Uterus (tissue), 4 donors: ENCODE results near the gene VMAC. TPM values are rescaled to one million over a fixed set of nuclear protein-coding genes. Genes with fewer than 3 reads are reported as not detected.

ENCODE experiments used
- DNase-seq, 2 donors: peaks; one replicate each; pipeline ENCODE4 v3.0.0-alpha.2; 2019 to 2020
- H3K27ac ChIP-seq, 2 donors: fragments of 200-600 bp; sonication (generic); 1 replicate in 1 of 2; 2 replicates in 1 of 2; pipeline ENCODE4 v1.5.1; 2016 to 2018
- H3K27me3 ChIP-seq, 2 donors: fragments of 200-600 bp; sonication (generic); one replicate each; pipeline ENCODE4 v1.5.1; 2018 to 2019; ENCODE audit warnings: control low read depth in 1 of 2
- H3K36me3 ChIP-seq, 2 donors: fragments of 200-600 bp; sonication (generic); one replicate each; pipeline ENCODE4 v1.5.1; 2019; ENCODE audit warnings: control low read depth in 1 of 2
- H3K4me1 ChIP-seq, 2 donors: fragments of 200-600 bp; sonication (generic); one replicate each; pipeline ENCODE4 v1.5.1; 2018 to 2019; ENCODE audit warnings: control low read depth in 1 of 2
- H3K4me3 ChIP-seq, 2 donors: fragments of 200-600 bp; sonication (generic); 1 replicate in 1 of 2; 2 replicates in 1 of 2; pipeline ENCODE4 v1.5.1; 2018 to 2019; ENCODE audit warnings: mild to moderate bottlenecking in 1 of 2
- H3K9me3 ChIP-seq, 2 donors: fragments of 200-600 bp; sonication (generic); one replicate each; pipeline ENCODE4 v1.5.1; 2019; ENCODE audit warnings: control low read depth in 1 of 2
- POLR2A ChIP-seq, 2 donors: fragments of 450-650 bp; IDR thresholded peaks; one replicate each; pipeline ENCODE4 v1.6.1; 2016; ENCODE audit warnings: antibody characterized with exemption in 2 of 2, mild to moderate bottlenecking in 1 of 2, moderate library complexity in 1 of 2
- intact Hi-C: fragments of 100-400 bp; cut with DNase I; formaldehyde crosslinking; loops from one replicate; pipeline ENCODE4 v1.15.1; 2023; ENCODE audit warnings: low total_unique reads
- total RNA-seq, 4 donors: library from RNA; depleted of rRNA in 3 of 4; stranded (reverse); fragments of >200 nt in 3 of 4; gene quantifications; one replicate each; pipeline versions ENCODE4 v1.1.0 to v1.2.4, GENCODE V29; 2014 to 2023
- TF ChIP-seq, protein P1 (sequence below), 4 experiments: fragments of 200-600 bp in 2 of 4; fragments of 450-650 bp in 2 of 4; sonication (generic) in 2 of 4; IDR thresholded peaks; one replicate each; pipeline ENCODE4 v1.5.1; 2016 to 2019; ENCODE audit warnings: antibody characterized with exemption in 4 of 4, mild to moderate bottlenecking in 2 of 4, moderate library complexity in 1 of 4
- donor health status: DM: yes; HTN: yes; CAD: no.

VMAC gene
- total RNA-seq, 4 donors from 2014 or later, result 2.6 to 10.9 (median 7.1) TPM

DNA sequence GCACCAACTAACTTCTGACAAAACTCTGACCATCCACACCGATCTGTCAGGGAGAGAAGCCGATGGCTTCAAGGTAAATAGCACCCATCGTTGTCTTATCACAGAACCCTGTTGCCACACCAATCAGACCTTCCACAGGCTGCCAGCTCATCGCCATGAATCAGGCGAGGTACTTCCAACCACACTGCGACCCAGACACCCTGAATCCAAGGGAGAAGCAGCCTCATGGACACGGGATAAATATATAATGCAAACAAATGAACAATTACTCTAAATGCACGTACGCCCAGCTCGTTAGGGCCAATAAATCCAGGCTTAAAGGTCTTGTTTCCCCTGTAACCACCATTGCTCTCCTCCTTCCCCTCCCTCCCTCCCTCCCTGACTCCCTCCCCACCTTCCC lies 52.5 kb downstream of the VMAC start:
- no peak for DNase-seq
- intact Hi-C loops, result no loop called here
- H3K27ac ChIP-seq, result no peak overlapping the region

DNA sequence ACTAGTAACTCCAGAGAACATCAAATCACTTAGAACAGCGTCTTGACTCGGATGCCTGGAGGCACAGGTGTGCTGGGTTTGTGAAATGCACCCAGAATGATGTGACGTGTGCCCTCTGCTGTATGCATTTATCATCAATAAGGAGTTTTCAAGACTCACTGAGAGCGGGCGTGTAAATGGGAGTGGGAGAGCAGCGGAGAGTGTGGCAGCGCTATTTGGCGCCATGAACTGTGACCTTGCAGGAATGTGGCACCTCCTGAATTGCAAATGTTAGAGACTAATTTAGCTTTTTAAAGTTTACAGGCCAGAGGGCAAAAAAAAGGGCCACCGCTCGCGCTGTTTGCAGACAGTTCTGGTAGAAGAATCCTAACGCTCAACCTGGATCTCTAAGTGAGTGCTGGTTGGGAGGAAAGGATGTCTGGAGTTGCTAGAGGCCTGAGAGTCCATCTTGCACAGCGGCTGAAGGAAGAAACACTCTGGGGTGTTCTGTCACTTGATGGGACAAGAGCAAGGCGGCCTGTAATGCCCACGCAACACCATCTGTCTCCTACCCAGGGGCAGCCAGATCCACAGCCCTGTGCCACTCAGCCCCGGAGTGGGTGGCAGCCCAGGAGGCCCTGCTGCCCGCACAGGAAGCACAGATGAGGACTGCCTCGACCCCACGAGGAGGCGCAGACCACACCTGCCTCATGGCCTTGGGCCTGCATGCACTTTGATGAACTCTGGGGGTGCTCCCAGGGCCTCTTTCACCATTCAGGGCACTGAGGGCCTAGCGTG lies 53.6 kb downstream of the VMAC start:
- Histone ChIP-seq H3K27me3 (no peaks in the 10 kb centered on the region), H3K4me1 (peaks cover 4 to 12% of the 10 kb centered on the region in 2 donors), H3K9me3 (no peaks in the 10 kb centered on the region), H3K27ac (no peak overlapping the region), H3K36me3 (no peaks in the 10 kb centered on the region), H3K4me3 (no peak overlapping the region)
- no peak for TF ChIP-seq POLR2A (IDR thresholded peaks at IDR 0.05)
- TF ChIP-seq, protein P1, sequence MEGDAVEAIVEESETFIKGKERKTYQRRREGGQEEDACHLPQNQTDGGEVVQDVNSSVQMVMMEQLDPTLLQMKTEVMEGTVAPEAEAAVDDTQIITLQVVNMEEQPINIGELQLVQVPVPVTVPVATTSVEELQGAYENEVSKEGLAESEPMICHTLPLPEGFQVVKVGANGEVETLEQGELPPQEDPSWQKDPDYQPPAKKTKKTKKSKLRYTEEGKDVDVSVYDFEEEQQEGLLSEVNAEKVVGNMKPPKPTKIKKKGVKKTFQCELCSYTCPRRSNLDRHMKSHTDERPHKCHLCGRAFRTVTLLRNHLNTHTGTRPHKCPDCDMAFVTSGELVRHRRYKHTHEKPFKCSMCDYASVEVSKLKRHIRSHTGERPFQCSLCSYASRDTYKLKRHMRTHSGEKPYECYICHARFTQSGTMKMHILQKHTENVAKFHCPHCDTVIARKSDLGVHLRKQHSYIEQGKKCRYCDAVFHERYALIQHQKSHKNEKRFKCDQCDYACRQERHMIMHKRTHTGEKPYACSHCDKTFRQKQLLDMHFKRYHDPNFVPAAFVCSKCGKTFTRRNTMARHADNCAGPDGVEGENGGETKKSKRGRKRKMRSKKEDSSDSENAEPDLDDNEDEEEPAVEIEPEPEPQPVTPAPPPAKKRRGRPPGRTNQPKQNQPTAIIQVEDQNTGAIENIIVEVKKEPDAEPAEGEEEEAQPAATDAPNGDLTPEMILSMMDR (IDR thresholded peaks at IDR 0.05), result no peak
- intact Hi-C loops, result no loop called here
- no peak for DNase-seq

More for the DNA sequence above, 52.5 kb downstream of the VMAC start:
- no peaks in the 10 kb centered on the region for H3K27me3 ChIP-seq
- no peaks in the 10 kb centered on the region for H3K9me3 ChIP-seq
- peaks cover 4 to 14% of the 10 kb centered on the region in 2 donors for H3K4me1 ChIP-seq
- TF ChIP-seq, protein P1 (IDR thresholded peaks at IDR 0.05), result no peak
- TF ChIP-seq POLR2A (IDR thresholded peaks at IDR 0.05), result no peak
- no peaks in the 10 kb centered on the region for H3K36me3 ChIP-seq
- H3K4me3 ChIP-seq, result no peak overlapping the region

DNA sequence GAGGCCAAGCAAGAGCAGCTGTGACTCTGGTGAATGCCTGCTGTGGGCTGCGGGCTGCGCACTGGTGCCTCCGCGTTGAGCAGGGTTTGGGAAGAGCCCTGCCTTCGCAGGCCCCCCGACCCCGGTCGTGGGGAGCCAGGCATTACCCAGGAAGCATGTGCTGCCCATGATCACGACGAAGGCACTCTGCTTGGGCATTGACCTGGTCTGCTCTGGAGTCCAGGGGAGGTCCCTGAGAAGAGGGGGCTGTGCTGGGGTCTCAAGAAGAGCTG lies 54.1 kb downstream of the VMAC start:
- DNase-seq, result no peak
- no peak overlapping the region for H3K27ac ChIP-seq
- H3K4me3 ChIP-seq, result no peak overlapping the region
- H3K27me3 ChIP-seq, result no peaks in the 10 kb centered on the region
- H3K36me3 ChIP-seq, result no peaks in the 10 kb centered on the region
- no peak for TF ChIP-seq POLR2A (IDR thresholded peaks at IDR 0.05)
- TF ChIP-seq, protein P1 (IDR thresholded peaks at IDR 0.05), result no peak
- peaks cover 4 to 12% of the 10 kb centered on the region in 2 donors for H3K4me1 ChIP-seq
- no peaks in the 10 kb centered on the region for H3K9me3 ChIP-seq
- intact Hi-C loops, result no loop called here

DNA sequence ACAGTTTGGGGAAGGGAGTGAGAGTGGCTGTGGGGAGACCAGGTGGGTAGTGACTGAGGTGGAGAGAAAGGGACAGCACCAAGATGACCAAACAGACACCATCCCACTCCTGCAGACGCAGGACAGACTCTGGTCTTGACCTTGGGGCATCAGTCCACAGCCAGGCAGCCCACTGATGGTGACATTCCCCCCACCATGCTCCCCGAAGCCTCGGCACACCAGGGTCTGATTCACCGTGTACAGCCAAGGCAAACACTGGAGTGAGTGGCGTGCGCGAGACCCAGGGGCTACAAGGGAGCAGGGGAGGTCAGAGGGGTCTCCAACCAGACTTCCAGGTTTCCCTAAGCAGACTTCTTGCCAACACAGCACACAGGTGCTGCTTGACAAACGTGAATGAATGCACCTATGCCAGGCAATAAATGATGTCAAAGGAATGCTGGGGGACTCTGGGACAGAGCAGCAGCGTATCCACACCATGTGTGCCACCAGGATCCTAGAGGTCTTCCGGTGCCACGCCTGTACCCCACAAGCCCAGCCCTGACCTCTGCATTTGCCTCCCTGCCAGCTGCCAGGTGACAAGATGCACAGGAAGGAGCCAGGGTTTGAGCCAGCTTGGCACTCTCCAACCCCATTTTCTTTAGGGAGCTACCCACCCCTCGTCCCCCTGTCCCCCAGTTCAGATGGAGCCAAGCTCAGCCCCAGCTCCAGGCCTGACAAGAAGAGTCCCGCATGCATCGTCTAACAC lies 54.8 kb downstream of the VMAC start:
- no peaks in the 10 kb centered on the region for H3K27me3 ChIP-seq
- intact Hi-C loops, result no loop called here
- no peak overlapping the region for H3K27ac ChIP-seq
- H3K4me3 ChIP-seq, result no peak overlapping the region
- no peak for TF ChIP-seq POLR2A (IDR thresholded peaks at IDR 0.05)
- TF ChIP-seq, protein P1 (IDR thresholded peaks at IDR 0.05), result no peak
- no peaks in the 10 kb centered on the region for H3K9me3 ChIP-seq
- H3K4me1 ChIP-seq, result peaks cover 4 to 12% of the 10 kb centered on the region in 2 donors
- H3K36me3 ChIP-seq, result no peaks in the 10 kb centered on the region
- no peak for DNase-seq

Other genes starting within 250 kb of the VMAC start
- 10 to 100 TPM in 3 of 4 donors, 1 to 10 TPM in 1; 2.8 to 36.7 (median 21.1) TPM for gene MICOS13, start 224.4 kb upstream of the VMAC start, total RNA-seq
- 10 to 100 TPM in 1 of 4 donors, 1 to 10 TPM in 2, under 1 TPM in 1; 0.26 to 17.8 (median 7.1) TPM for gene HSD11B1L, start 223.8 kb upstream of the VMAC start, total RNA-seq
- gene RPL36, start 214.6 kb upstream of the VMAC start, total RNA-seq, result 1,000 to 10,000 TPM in 1 of 4 donors, 100 to 1,000 TPM in 3; 269 to 1,645 (median 565) TPM
- gene LONP1, start 184.7 kb upstream of the VMAC start, total RNA-seq, result 100 to 1,000 TPM in 1 of 4 donors, 10 to 100 TPM in 3; 39.9 to 134 (median 44.1) TPM
- not detected for gene CATSPERD, start 184.2 kb upstream of the VMAC start, total RNA-seq
- 1 to 10 TPM in 2 of 4 donors, not detected in 2; 1.6 to 3.5 TPM for gene PRR22, start 120.1 kb upstream of the VMAC start, total RNA-seq
- gene DUS3L, start 113.7 kb upstream of the VMAC start, total RNA-seq, result 10 to 100 TPM; 30.6 to 46.1 (median 37.1) TPM
- under 1 TPM in 1 of 4 donors, not detected in 3; 0.35 TPM for gene NRTN, start 99.8 kb upstream of the VMAC start, total RNA-seq
- under 1 TPM in 1 of 4 donors, not detected in 3; 0.55 TPM for gene FUT6, start 65.2 kb upstream of the VMAC start, total RNA-seq
- gene FUT3, start 53.4 kb upstream of the VMAC start, total RNA-seq, result under 1 TPM in 1 of 4 donors, not detected in 3; 0.29 TPM
- gene FUT5, start 34.3 kb upstream of the VMAC start, total RNA-seq, result not detected
- 100 to 1,000 TPM in 3 of 4 donors, 10 to 100 TPM in 1; 68.7 to 261 (median 150) TPM for gene NDUFA11, start 1.1 kb upstream of the VMAC start, total RNA-seq
- gene CAPS, start 9.4 kb downstream of the VMAC start, total RNA-seq, result 10 to 100 TPM in 3 of 4 donors, 1 to 10 TPM in 1; 2.0 to 48.7 (median 12.4) TPM
- 10 to 100 TPM; 40.9 to 98.1 (median 48.5) TPM for gene RANBP3, start 73.3 kb downstream of the VMAC start, total RNA-seq
- 10 to 100 TPM; 10.5 to 77.9 (median 22.8) TPM for gene RFX2, start 205.6 kb downstream of the VMAC start, total RNA-seq
- not detected for gene ACSBG2, start 230.8 kb downstream of the VMAC start, total RNA-seq